ENCODE measurements around the gene MAGI2.

DNA sequence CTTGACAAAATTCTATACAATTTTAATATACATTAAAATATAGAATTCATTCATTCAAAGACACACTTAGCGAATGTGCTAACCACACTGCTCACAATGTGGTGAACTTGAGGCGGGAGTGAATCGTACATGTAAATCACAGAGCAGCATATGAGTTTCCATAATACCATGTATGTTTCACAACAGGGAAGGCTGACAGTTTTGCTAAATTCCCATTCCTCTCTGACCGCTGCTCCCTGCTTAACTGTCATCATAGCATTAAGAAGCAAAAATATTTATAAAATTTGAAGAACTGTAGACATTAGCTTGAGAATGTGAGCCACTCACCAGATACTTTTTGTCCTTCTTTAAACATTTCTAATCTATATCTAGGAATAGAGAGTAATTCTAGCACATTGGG lies 763.3 kb downstream of the MAGI2 start:
- TF ChIP-seq POLR2AphosphoS5 (IDR thresholded peaks at IDR 0.05; ENCODE audit: insufficient read depth, low read depth, low read length) (no peak), EZH2 (IDR thresholded peaks at IDR 0.05; ENCODE audit: borderline replicate concordance, low read depth, low read length, severe bottlenecking) (no peak), POLR2A (IDR thresholded peaks at IDR 0.05; ENCODE audit: low read depth, low read length) (no peak), MYC (IDR thresholded peaks at IDR 0.05; ENCODE audit: low read depth, low read length) (no peak)
- TF ChIP-seq, protein P1, sequence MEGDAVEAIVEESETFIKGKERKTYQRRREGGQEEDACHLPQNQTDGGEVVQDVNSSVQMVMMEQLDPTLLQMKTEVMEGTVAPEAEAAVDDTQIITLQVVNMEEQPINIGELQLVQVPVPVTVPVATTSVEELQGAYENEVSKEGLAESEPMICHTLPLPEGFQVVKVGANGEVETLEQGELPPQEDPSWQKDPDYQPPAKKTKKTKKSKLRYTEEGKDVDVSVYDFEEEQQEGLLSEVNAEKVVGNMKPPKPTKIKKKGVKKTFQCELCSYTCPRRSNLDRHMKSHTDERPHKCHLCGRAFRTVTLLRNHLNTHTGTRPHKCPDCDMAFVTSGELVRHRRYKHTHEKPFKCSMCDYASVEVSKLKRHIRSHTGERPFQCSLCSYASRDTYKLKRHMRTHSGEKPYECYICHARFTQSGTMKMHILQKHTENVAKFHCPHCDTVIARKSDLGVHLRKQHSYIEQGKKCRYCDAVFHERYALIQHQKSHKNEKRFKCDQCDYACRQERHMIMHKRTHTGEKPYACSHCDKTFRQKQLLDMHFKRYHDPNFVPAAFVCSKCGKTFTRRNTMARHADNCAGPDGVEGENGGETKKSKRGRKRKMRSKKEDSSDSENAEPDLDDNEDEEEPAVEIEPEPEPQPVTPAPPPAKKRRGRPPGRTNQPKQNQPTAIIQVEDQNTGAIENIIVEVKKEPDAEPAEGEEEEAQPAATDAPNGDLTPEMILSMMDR (IDR thresholded peaks at IDR 0.05; ENCODE audit: extremely low read depth in 1 of 2, insufficient read depth in 1 of 2, low read depth in 1 of 2, low read length in 2 of 2), result no peak
- TF ChIP-seq, protein P2, sequence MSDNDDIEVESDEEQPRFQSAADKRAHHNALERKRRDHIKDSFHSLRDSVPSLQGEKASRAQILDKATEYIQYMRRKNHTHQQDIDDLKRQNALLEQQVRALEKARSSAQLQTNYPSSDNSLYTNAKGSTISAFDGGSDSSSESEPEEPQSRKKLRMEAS (IDR thresholded peaks at IDR 0.05; ENCODE audit: insufficient read depth, insufficient read length), result no peak
